ENCODE data around the gene INO80D. TPM values are rescaled to one million over a fixed set of nuclear protein-coding genes. Genes with fewer than 3 reads are reported as not detected.

Gene INO80D
- total and polyA plus RNA-seq, 8 donors: 0.46 to 67.1 (median 23.8) TPM

GRCh38 chr2:206096876-206097275 is 10.9 kb upstream of the INO80D start:
- H3K4me3 ChIP-seq: no peak overlapping the region
- intact Hi-C loops (cut with DNase I; ENCODE audit: low total_unique reads): no loop called here
- 95 to 100% (median 96%) methylated on average over 2 of the region's 2 CpGs for WGBS, 5 donors
- peaks cover 0 to 4% (median 0%) of the 10 kb centered on the region in 4 donors for H3K4me1 ChIP-seq
- no peak overlapping the region for H3K27ac ChIP-seq
- no peak for DNase-seq
- H3K9me3 ChIP-seq: no peaks in the 10 kb centered on the region
- H3K36me3 ChIP-seq: peaks cover 0 to 12% (median 2%) of the 10 kb centered on the region in 4 donors
- H3K27me3 ChIP-seq: no peaks in the 10 kb centered on the region
- TF ChIP-seq POLR2A (IDR thresholded peaks at IDR 0.05): no peak
- TF ChIP-seq POLR2AphosphoS5 (IDR thresholded peaks at IDR 0.05): no peak
- TF ChIP-seq, protein P1, sequence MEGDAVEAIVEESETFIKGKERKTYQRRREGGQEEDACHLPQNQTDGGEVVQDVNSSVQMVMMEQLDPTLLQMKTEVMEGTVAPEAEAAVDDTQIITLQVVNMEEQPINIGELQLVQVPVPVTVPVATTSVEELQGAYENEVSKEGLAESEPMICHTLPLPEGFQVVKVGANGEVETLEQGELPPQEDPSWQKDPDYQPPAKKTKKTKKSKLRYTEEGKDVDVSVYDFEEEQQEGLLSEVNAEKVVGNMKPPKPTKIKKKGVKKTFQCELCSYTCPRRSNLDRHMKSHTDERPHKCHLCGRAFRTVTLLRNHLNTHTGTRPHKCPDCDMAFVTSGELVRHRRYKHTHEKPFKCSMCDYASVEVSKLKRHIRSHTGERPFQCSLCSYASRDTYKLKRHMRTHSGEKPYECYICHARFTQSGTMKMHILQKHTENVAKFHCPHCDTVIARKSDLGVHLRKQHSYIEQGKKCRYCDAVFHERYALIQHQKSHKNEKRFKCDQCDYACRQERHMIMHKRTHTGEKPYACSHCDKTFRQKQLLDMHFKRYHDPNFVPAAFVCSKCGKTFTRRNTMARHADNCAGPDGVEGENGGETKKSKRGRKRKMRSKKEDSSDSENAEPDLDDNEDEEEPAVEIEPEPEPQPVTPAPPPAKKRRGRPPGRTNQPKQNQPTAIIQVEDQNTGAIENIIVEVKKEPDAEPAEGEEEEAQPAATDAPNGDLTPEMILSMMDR (IDR thresholded peaks at IDR 0.05): no peak
- no peak for TF ChIP-seq EP300 (IDR thresholded peaks at IDR 0.05)

DNA sequence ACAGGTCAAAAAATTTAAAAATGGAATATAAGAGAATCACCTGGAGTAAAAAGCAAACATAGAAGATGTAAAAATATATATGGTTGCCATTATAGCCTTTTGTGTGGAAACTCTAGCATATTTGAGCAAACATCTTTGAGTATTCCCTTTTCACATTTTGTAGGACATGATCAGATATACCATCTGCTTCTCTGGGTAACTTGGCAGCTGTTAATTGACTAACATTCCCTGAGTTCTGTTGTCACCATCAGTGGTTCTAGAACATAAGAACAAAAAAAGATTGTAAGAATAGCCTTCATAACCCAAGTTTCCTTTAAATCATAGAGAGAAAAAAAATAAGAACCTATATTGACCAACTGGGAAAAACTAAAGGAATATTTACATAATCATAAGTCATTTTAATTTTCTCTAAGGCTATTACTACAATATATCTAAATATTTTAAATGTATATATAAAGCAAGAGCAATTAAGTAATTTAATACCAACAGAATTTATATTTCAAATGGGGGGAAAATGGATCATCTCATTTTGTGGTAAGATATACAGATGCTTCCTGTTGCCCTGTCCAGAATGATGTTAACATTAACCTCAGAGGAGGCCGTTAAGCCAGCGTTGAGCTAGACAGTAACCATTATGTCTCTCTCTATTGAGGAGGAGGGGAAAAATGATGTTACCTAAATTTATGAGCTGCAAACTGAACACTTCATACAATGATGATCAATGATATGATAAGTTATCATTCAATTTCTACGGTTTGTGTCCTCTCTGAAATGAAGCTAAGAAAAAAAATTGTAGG is 9.8 kb upstream of the INO80D start:
- Histone ChIP-seq H3K27ac (no peak overlapping the region), H3K36me3 (peaks cover 0 to 10% (median 4%) of the 10 kb centered on the region in 4 donors), H3K4me1 (peaks cover 0 to 4% (median 0%) of the 10 kb centered on the region in 4 donors), H3K9me3 (no peaks in the 10 kb centered on the region), H3K4me3 (no peak overlapping the region), H3K27me3 (no peaks in the 10 kb centered on the region)
- no peak for DNase-seq
- intact Hi-C loops (cut with DNase I; ENCODE audit: low total_unique reads): no loop called here
- WGBS, 5 donors: 61 to 69% (median 62%) methylated on average over 3 of the region's 3 CpGs
- TF ChIP-seq, protein P1 (IDR thresholded peaks at IDR 0.05): no peak

GRCh38 chr2:206092297-206092696 is 6.3 kb upstream of the INO80D start:
- Histone ChIP-seq H3K27ac (no peak overlapping the region), H3K9me3 (no peaks in the 10 kb centered on the region), H3K4me3 (no peak overlapping the region), H3K27me3 (no peaks in the 10 kb centered on the region), H3K4me1 (peaks cover 0 to 24% (median 11%) of the 10 kb centered on the region in 4 donors), H3K36me3 (peaks cover 6 to 19% (median 13%) of the 10 kb centered on the region in 4 donors)
- no peak for DNase-seq
- 93 to 96% (median 94%) methylated on average over 2 of the region's 2 CpGs for WGBS, 5 donors
- TF ChIP-seq POLR2AphosphoS5 (IDR thresholded peaks at IDR 0.05) (no peak), POLR2A (IDR thresholded peaks at IDR 0.05) (no peak), EP300 (IDR thresholded peaks at IDR 0.05) (no peak)
- TF ChIP-seq, protein P1 (IDR thresholded peaks at IDR 0.05): no peak
- intact Hi-C loops (cut with DNase I; ENCODE audit: low total_unique reads): no loop called here

- DNase-seq: no peak
- H3K27me3 ChIP-seq: no peaks in the 10 kb centered on the region
- no peak overlapping the region for H3K27ac ChIP-seq
- intact Hi-C loops (cut with DNase I; ENCODE audit: low total_unique reads): no loop called here
- TF ChIP-seq, protein P1 (IDR thresholded peaks at IDR 0.05): no peak
- peaks cover 6 to 15% (median 13%) of the 10 kb centered on the region in 4 donors for H3K36me3 ChIP-seq
- H3K4me3 ChIP-seq: no peak overlapping the region
- H3K4me1 ChIP-seq: peaks cover 5 to 41% (median 24%) of the 10 kb centered on the region in 4 donors
- H3K9me3 ChIP-seq: no peaks in the 10 kb centered on the region
Observed at GRCh38 chr2:206088248-206088647, 2.3 kb upstream of the INO80D start.

Measured in stomach (tissue), 9 donors.